H9 (cell line): Measurements from ENCODE around the gene DDX25. TPM values are rescaled to one million over a fixed set of nuclear protein-coding genes. Genes with fewer than 3 reads are reported as not detected.

Experiments used
- DNase-seq: peaks from one replicate; pipeline ENCODE4 v3.0.0-alpha.2; 2017
- H2AFZ ChIP-seq: one replicate; pipeline ENCODE4 v1.6.1; 2013; ENCODE audit warnings: mild to moderate bottlenecking, low read length, control low read depth, moderate library complexity
- H2AK5ac ChIP-seq: 2 replicates; pipeline ENCODE4 v1.6.1; 2013; ENCODE audit warnings: low read length, control low read depth, mixed read lengths; ENCODE audit not compliant: insufficient read length
- H2BK120ac ChIP-seq: one replicate; pipeline ENCODE4 v1.6.1; 2013; ENCODE audit warnings: low read depth, mild to moderate bottlenecking, low read length, control low read depth, inconsistent platforms; ENCODE audit not compliant: poor library complexity, severe bottlenecking
- H2BK12ac ChIP-seq: 2 replicates; pipeline ENCODE4 v1.6.1; 2013; ENCODE audit warnings: low read length, control low read depth, mixed read lengths, low read depth; ENCODE audit not compliant: insufficient read length
- H2BK15ac ChIP-seq: 2 replicates; pipeline ENCODE4 v1.6.1; 2013; ENCODE audit warnings: low read depth, low read length, control low read depth
- H2BK20ac ChIP-seq: one replicate; pipeline ENCODE4 v1.6.1; 2013; ENCODE audit warnings: low read depth, mild to moderate bottlenecking, low read length, control low read depth, inconsistent platforms; ENCODE audit not compliant: poor library complexity, severe bottlenecking
- H2BK5ac ChIP-seq: 2 replicates; pipeline ENCODE4 v1.6.1; 2013; ENCODE audit warnings: low read length, control low read depth, mixed read lengths; ENCODE audit not compliant: insufficient read length
- H3K14ac ChIP-seq: 2 replicates; pipeline ENCODE4 v1.6.1; 2013; ENCODE audit warnings: low read length, control low read depth; ENCODE audit not compliant: insufficient read depth
- H3K18ac ChIP-seq: 2 replicates; pipeline ENCODE4 v1.6.1; 2013; ENCODE audit warnings: low read depth, mild to moderate bottlenecking, mixed read lengths, low read length, control low read depth; ENCODE audit not compliant: insufficient read length
- H3K23ac ChIP-seq: 2 replicates; pipeline ENCODE4 v1.6.1; 2013; ENCODE audit warnings: low read length, control low read depth, mixed read lengths, low read depth; ENCODE audit not compliant: insufficient read length
- H3K23me2 ChIP-seq: 2 replicates; pipeline ENCODE4 v1.6.1; 2013; ENCODE audit warnings: low read depth, mild to moderate bottlenecking, mixed read lengths, low read length, control low read depth; ENCODE audit not compliant: insufficient read length, poor library complexity, severe bottlenecking
- H3K27ac ChIP-seq: 2 replicates; pipeline ENCODE4 v1.5.1; 2013; ENCODE audit warnings: low read length, control low read depth, mixed read lengths, low read depth; ENCODE audit not compliant: insufficient read length
- H3K27me3 ChIP-seq: 2 replicates; pipeline ENCODE4 v1.6.1; 2013; ENCODE audit warnings: low read length, control low read depth, inconsistent platforms; ENCODE audit not compliant: insufficient read depth
- H3K4ac ChIP-seq: 2 replicates; pipeline ENCODE4 v1.6.1; 2013; ENCODE audit warnings: low read depth, mild to moderate bottlenecking, control low read depth, inconsistent platforms, low read length, moderate library complexity
- H3K4me1 ChIP-seq: 2 replicates; pipeline ENCODE4 v1.6.1; 2013; ENCODE audit warnings: low read length, control low read depth, inconsistent platforms; ENCODE audit not compliant: insufficient read depth
- H3K4me2 ChIP-seq: 2 replicates; pipeline ENCODE4 v1.6.1; 2013; ENCODE audit warnings: low read length, control low read depth, mixed read lengths; ENCODE audit not compliant: insufficient read length, insufficient read depth
- H3K56ac ChIP-seq: 2 replicates; pipeline ENCODE4 v1.6.1; 2013; ENCODE audit warnings: low read depth, mild to moderate bottlenecking, mixed read lengths, low read length, control low read depth; ENCODE audit not compliant: insufficient read length
- H3K79me1 ChIP-seq: 2 replicates; pipeline ENCODE4 v1.6.1; 2013; ENCODE audit warnings: low read depth, mild to moderate bottlenecking, moderate library complexity, low read length, control low read depth, inconsistent platforms; ENCODE audit not compliant: insufficient read depth, poor library complexity, severe bottlenecking
- H3K79me2 ChIP-seq: 2 replicates; pipeline ENCODE4 v1.6.1; 2013; ENCODE audit warnings: low read length, control low read depth, inconsistent platforms; ENCODE audit not compliant: insufficient read depth
- H3K9ac ChIP-seq: 2 replicates; pipeline ENCODE4 v1.6.1; 2013; ENCODE audit warnings: low read length, control low read depth, mixed read lengths; ENCODE audit not compliant: insufficient read length; ENCODE audit errors: extremely low read depth
- H3K9me3 ChIP-seq: one replicate; pipeline ENCODE4 v1.6.1; 2013; ENCODE audit warnings: low read depth, low read length, inconsistent platforms; ENCODE audit not compliant: control insufficient read depth
- H3T11ph ChIP-seq: one replicate; pipeline ENCODE4 v1.6.1; 2013; ENCODE audit warnings: mild to moderate bottlenecking, low read length, control low read depth, inconsistent platforms
- H4K20me1 ChIP-seq: one replicate; pipeline ENCODE4 v1.6.1; 2013; ENCODE audit not compliant: control insufficient read depth, insufficient read length, insufficient read depth
- H4K5ac ChIP-seq: 2 replicates; pipeline ENCODE4 v1.6.1; 2013; ENCODE audit warnings: low read depth, mild to moderate bottlenecking, mixed read lengths, low read length, control low read depth; ENCODE audit not compliant: insufficient read length
- H4K8ac ChIP-seq: replicated peaks from 2 replicates; pipeline ENCODE4 v1.6.1; 2013; ENCODE audit warnings: low read length, control low read depth, mixed read lengths, low read depth; ENCODE audit not compliant: insufficient read length
- H4K91ac ChIP-seq: 2 replicates; pipeline ENCODE4 v1.6.1; 2013; ENCODE audit warnings: low read depth, mild to moderate bottlenecking, moderate library complexity, mixed read lengths, low read length, control low read depth; ENCODE audit not compliant: insufficient read length
- H3K27ac Mint-ChIP-seq, 3 experiments: 2 replicates in 2 of 3; 3 replicates in 1 of 3; pipeline ENCODE4 v1.8.0; 2020 to 2021; ENCODE audit warnings: mixed read lengths in 3 of 3, mild to moderate bottlenecking in 1 of 3, moderate library complexity in 1 of 3
- H3K27me3 Mint-ChIP-seq: 2 replicates; pipeline ENCODE4 v1.8.0; 2021; ENCODE audit warnings: low read depth, mild to moderate bottlenecking, moderate library complexity, mixed read lengths
- H3K36me3 Mint-ChIP-seq, 3 experiments: 2 replicates in 2 of 3; 3 replicates in 1 of 3; pipeline ENCODE4 v1.8.0; 2020 to 2021; ENCODE audit warnings: low read depth in 3 of 3, mixed read lengths in 3 of 3; ENCODE audit not compliant: insufficient read depth in 1 of 3
- H3K4me1 Mint-ChIP-seq, 2 experiments: 2 replicates each; pipeline ENCODE4 v1.8.0; 2020; ENCODE audit warnings: mixed read lengths in 2 of 2
- H3K4me3 Mint-ChIP-seq, 2 experiments: 2 replicates in 1 of 2; 3 replicates in 1 of 2; pipeline ENCODE4 v1.8.0; 2020 to 2021; ENCODE audit warnings: mild to moderate bottlenecking in 2 of 2, mixed read lengths in 2 of 2, moderate library complexity in 1 of 2
- H3K9me3 Mint-ChIP-seq, 2 experiments: 2 replicates in 1 of 2; 3 replicates in 1 of 2; pipeline ENCODE4 v1.8.0; 2020; ENCODE audit warnings: mild to moderate bottlenecking in 2 of 2, mixed read lengths in 2 of 2, moderate library complexity in 1 of 2
- CTCF ChIP-seq: fragments of 200-600 bp; sonication (generic); conservative IDR thresholded peaks from 3 replicates; pipeline ENCODE4 v1.8.0; 2021; ENCODE audit warnings: antibody characterized with exemption, mild to moderate bottlenecking
- total RNA-seq: library from RNA; stranded (reverse); gene quantifications from 2 replicates; pipeline ENCODE4 v1.2.1, GENCODE V29; 2021

The DDX25 gene
- total RNA-seq, 1 experiment from 2014 or later: 6.9 TPM

- H3K79me2 ChIP-seq: peaks cover 4% of the 10 kb centered on the region; the same call in 1 of the 2 replicates
- H3K18ac ChIP-seq: no peak overlapping the region
- DNase-seq: no peak
- H2AK5ac ChIP-seq: no peak overlapping the region
- no peak overlapping the region for H3K23ac ChIP-seq
- no peaks in the 10 kb centered on the region for H4K20me1 ChIP-seq
- H2AFZ ChIP-seq: no peak overlapping the region
- H3K9ac ChIP-seq: no peak overlapping the region
- H3K4ac ChIP-seq: no peak overlapping the region
- H3K27ac ChIP-seq: no peak overlapping the region
- Mint-ChIP-seq H3K27me3 (no peaks in the 10 kb centered on the region), H3K4me3 (no peak overlapping the region), H3K9me3 (no peaks in the 10 kb centered on the region), H3K4me1 (peaks cover 3% of the 10 kb centered on the region in 2 experiments; a peak in 2 of 4 replicates), H3K27ac (no peak overlapping the region), H3K36me3 (peaks cover 15 to 26% (median 24%) of the 10 kb centered on the region in 3 experiments; a peak in 6 of 7 replicates)
- no peaks in the 10 kb centered on the region for H3K4me1 ChIP-seq
- H3K14ac ChIP-seq: no peak overlapping the region
- H3K4me2 ChIP-seq: no peak overlapping the region
- H3K56ac ChIP-seq: no peak overlapping the region
- H4K8ac ChIP-seq: no peak overlapping the region
- no peak overlapping the region for H4K91ac ChIP-seq
- peaks cover 4% of the 10 kb centered on the region for H3K23me2 ChIP-seq
- H2BK12ac ChIP-seq: no peak overlapping the region
- no peaks in the 10 kb centered on the region for H3K27me3 ChIP-seq
- no peak overlapping the region for H2BK5ac ChIP-seq
- no peak overlapping the region for H2BK15ac ChIP-seq
- H3T11ph ChIP-seq: no peak overlapping the region
- H4K5ac ChIP-seq: no peak overlapping the region
- H2BK120ac ChIP-seq: no peak overlapping the region
- no peaks in the 10 kb centered on the region for H3K9me3 ChIP-seq
- no peaks in the 10 kb centered on the region for H3K79me1 ChIP-seq
- no peak for TF ChIP-seq CTCF
- no peak overlapping the region for H2BK20ac ChIP-seq
Observed at GRCh38 chr11:125892994-125893393, 11.3 kb upstream of the DDX25 start.
